Calu3 (cell line): ENCODE measurements around the gene PRSS48. TPM values are rescaled to one million over a fixed set of nuclear protein-coding genes. Genes with fewer than 3 reads are reported as not detected.

Source experiments
- BruUV-seq: library from RNA; stranded (reverse); fragments of 400-500 nt; replicated peaks from 2 replicates; lab custom pipeline; 2021; lab: Mats Ljungman, UMichigan
- CTCF ChIA-PET: fragments of 300-600 bp; sonication (Branson Sonifier 250); formaldehyde crosslinking; loops from one replicate; lab custom pipeline; 2022; ENCODE audit warnings: antibody characterized with exemption; lab: Charles Lee
- DNase-seq: peaks from one replicate; pipeline ENCODE4 v3.0.0; 2022
- H3K27ac Mint-ChIP-seq: one replicate; pipeline ENCODE4 v1.8.0; 2022; ENCODE audit warnings: mixed read lengths; ENCODE audit not compliant: unreplicated experiment
- H3K27me3 Mint-ChIP-seq: one replicate; pipeline ENCODE4 v1.8.0; 2022; ENCODE audit warnings: mixed read lengths; ENCODE audit not compliant: unreplicated experiment
- H3K36me3 Mint-ChIP-seq: one replicate; pipeline ENCODE4 v1.8.0; 2022; ENCODE audit warnings: mild to moderate bottlenecking, moderate library complexity, mixed read lengths; ENCODE audit not compliant: insufficient read depth, unreplicated experiment
- H3K4me1 Mint-ChIP-seq: one replicate; pipeline ENCODE4 v1.8.0; 2022; ENCODE audit warnings: mild to moderate bottlenecking, low read depth, mixed read lengths; ENCODE audit not compliant: unreplicated experiment
- H3K4me3 Mint-ChIP-seq: one replicate; pipeline ENCODE4 v1.8.0; 2022; ENCODE audit warnings: mild to moderate bottlenecking, low read depth, moderate library complexity, mixed read lengths; ENCODE audit not compliant: unreplicated experiment
- H3K9me3 Mint-ChIP-seq: one replicate; pipeline ENCODE4 v1.8.0; 2022; ENCODE audit warnings: low read depth, mixed read lengths; ENCODE audit not compliant: unreplicated experiment
- intact Hi-C: fragments of 100-400 bp; cut with micrococcal nuclease; formaldehyde crosslinking; loops from one replicate; pipeline ENCODE4 v1.10.0; 2022; ENCODE audit not compliant: unreplicated experiment
- total RNA-seq: library from RNA; stranded (reverse); gene quantifications from 2 replicates; pipeline ENCODE4 v1.2.3, GENCODE V29; 2022
- TF ChIP-seq, protein P1 (sequence below): fragments of 200-600 bp; IDR thresholded peaks from one replicate; pipeline ENCODE4 v1.8.0; 2022; ENCODE audit warnings: antibody characterized with exemption; ENCODE audit not compliant: unreplicated experiment

Gene PRSS48
- total RNA-seq, 1 experiment from 2014 or later: not detected

GRCh38 chr4:151340751-151341385 is 63.9 kb downstream of the PRSS48 start:
- TF ChIP-seq, protein P1, sequence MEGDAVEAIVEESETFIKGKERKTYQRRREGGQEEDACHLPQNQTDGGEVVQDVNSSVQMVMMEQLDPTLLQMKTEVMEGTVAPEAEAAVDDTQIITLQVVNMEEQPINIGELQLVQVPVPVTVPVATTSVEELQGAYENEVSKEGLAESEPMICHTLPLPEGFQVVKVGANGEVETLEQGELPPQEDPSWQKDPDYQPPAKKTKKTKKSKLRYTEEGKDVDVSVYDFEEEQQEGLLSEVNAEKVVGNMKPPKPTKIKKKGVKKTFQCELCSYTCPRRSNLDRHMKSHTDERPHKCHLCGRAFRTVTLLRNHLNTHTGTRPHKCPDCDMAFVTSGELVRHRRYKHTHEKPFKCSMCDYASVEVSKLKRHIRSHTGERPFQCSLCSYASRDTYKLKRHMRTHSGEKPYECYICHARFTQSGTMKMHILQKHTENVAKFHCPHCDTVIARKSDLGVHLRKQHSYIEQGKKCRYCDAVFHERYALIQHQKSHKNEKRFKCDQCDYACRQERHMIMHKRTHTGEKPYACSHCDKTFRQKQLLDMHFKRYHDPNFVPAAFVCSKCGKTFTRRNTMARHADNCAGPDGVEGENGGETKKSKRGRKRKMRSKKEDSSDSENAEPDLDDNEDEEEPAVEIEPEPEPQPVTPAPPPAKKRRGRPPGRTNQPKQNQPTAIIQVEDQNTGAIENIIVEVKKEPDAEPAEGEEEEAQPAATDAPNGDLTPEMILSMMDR: no peak
- Mint-ChIP-seq H3K36me3 (no peaks in the 10 kb centered on the region), H3K4me3 (no peak overlapping the region), H3K27ac (no peak overlapping the region), H3K9me3 (no peaks in the 10 kb centered on the region), H3K4me1 (no peaks in the 10 kb centered on the region), H3K27me3 (no peaks in the 10 kb centered on the region)
- intact Hi-C loops: no loop called here
- BruUV-seq: no TSS peak
- DNase-seq: no peak
- CTCF ChIA-PET: interaction anchor here (0.7 to 1.1 kb wide), 2 partner anchors 18 to 223 kb away, joined by 3 read pairs; no protein-coding TSS in a partner anchor

Other genes starting within 250 kb of the PRSS48 start
- gene RPS3A, start 177.5 kb upstream of the PRSS48 start, total RNA-seq: 734 and 862 TPM in 2 replicates
- gene SH3D19, start 48.4 kb downstream of the PRSS48 start, total RNA-seq: 15.5 and 16.8 TPM in 2 replicates
- 19.3 and 25.9 TPM in 2 replicates for gene FHIP1A, start 132.0 kb downstream of the PRSS48 start, total RNA-seq